Cerebellar cortex (tissue), 1 donor: ENCODE data around the gene POLD4.

Experiments used
- DNase-seq: peaks from one replicate; pipeline ENCODE4 v3.0.0-alpha.2; 2015; ENCODE audit warnings: low spot score

POLD4 gene

DNA sequence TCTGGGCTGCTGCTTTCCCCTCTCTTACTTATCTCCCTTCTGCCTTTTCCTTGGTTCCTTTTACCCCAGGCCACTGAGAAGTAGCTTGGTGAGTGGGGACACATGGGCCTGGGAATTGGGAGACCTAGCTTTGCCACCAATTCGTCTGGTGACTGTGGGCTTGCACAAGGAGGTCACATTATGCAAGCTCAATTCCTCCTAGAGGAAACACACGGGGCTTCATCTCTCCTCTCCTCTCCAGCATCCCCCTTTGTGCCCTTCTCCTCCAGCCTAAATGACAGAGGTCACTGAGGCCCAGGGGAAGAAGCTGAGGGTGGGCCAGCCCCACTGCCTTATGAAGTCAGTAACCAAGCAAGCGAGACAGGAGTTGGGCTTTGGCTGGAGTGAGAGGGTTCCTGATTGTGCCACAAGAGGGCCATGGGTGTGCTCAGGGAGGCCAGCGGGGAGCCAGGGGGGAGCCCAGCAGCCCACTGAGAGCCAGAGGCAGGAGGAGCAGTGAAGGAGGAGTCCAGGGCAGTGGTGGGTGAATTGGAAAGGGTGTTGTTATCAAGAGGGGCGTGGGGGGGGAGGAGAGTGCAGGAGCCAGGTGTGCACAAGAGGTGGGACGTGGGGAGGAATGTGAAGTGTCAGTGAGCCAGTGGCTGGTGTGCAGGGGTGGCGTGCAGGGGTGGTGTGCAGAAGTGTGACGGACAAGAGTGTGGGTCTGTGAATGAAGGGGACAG is 18.0 kb upstream of the POLD4 start:
- DNase-seq: peak; percentile 54

DNA sequence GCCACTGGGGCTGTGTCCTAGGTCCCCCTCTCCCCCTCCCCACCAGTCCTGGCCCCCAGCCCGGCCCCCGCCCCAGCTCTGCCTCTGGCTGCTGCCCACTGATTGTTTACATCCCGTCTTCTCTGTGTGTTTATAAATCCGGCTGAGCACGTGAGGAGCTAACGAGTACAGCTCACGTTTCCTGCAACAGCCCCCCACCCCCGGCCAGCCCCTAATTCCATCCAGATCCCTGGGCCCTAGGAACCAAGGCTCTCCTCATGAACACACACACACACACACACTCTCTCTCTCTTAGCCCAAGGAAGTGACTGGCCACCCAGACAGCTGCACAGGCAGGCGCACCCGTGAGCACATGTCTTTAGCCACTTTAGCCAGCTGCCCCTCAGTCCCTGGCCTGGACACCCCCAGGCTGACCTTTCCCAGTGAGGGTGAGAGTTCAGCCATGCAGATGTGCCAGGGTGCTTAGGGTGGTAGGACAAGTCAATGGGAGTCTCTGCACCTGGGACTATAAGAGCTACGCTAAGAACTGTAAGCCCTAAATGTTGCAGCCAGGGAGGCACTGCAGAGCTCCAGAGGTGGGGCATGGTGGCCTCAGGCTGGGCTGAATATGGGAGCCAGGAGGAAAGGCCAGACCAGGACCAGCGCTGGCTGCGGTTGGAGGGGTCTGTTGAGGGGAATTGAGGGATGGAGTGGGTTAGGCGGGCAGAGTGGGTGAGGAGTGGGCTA is 17.2 kb upstream of the POLD4 start:
- DNase-seq: no peak

DNA sequence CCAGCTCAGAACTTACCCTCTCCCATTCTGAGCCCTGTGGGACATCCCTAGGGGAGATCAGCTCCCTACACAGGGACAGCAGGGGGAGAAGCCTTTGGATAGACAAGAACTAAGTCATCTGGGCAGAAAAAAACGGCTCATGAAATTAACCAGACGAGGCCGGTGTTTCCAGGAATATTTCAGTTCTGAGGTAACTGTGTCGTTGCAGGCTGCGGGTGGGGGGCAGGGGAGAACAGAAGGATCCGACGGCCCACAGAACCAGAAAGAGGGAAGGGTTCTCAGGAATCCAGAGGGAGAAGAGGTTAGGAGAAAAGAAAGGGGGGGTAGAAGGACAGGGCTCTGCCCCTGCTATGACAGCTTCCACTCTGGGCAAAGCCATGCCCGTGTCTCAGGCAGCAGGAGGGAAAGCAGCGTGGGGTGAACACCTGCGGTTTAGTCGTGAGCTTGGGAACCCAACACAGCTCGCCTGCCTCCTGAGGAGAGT is 16.5 kb upstream of the POLD4 start:
- DNase-seq: no peak

DNA sequence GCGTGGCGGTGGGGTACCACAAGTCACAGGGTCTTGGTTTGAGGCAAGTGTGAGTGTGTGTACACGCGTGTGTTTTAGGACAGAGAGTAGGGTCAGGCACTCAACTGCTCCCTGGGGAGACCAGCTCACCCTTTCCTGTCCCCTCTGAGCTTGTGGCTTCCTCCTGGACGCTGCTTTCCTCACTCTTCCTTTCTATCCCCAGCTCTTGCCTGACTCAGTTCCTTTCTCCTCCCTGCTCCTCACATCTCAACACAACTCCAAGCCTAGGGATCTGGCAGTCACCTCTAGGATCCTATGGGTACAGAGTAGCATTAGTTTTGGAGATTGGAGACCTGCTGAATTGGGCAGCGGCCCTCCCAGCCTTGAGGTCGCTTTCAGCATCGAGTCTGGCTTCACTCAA is 15.9 kb upstream of the POLD4 start:
- DNase-seq: no peak

DNA sequence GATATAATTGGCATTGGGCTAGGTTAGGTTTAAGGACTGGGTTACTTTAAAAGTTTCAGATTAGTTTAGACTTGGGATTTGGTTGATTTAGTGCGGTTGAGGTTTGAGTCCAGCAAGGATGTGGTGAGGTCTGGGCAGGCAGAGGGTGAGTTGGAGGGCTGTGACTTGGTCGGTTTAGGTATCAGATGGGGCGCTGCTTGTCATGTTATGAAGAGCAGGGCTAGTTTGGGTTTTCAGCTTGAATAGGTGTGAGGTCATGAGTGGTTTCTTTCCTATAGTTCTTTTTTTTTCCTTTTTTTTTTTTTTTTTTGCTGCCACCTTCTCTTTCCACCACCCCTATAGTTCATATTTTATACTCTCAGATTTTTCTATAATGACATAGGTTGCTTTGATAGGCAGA is 15.3 kb upstream of the POLD4 start:
- DNase-seq: no peak

DNA sequence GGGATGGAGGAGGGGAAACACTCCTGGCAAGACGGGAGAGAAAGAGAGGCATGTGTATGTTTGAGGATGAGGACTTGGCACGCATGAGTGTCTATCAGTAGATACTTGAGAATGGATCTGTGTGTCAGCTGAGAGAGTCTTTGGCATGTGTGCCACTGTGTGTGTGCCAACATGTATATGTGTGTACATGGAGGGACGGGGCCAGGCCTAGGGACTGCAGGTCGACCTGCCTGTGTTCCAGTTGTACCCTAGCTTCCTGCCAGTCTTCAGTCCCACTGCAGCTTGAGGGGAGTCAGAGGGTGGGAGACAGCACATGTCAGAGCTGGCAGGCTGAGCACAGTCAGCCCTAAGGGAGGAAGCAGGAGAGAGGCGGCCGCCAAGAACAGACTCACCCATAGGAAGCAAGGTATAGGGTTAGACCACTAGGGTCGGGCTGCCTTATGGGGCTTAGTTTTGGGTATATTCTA is 14.4 kb upstream of the POLD4 start:
- no peak for DNase-seq

DNA sequence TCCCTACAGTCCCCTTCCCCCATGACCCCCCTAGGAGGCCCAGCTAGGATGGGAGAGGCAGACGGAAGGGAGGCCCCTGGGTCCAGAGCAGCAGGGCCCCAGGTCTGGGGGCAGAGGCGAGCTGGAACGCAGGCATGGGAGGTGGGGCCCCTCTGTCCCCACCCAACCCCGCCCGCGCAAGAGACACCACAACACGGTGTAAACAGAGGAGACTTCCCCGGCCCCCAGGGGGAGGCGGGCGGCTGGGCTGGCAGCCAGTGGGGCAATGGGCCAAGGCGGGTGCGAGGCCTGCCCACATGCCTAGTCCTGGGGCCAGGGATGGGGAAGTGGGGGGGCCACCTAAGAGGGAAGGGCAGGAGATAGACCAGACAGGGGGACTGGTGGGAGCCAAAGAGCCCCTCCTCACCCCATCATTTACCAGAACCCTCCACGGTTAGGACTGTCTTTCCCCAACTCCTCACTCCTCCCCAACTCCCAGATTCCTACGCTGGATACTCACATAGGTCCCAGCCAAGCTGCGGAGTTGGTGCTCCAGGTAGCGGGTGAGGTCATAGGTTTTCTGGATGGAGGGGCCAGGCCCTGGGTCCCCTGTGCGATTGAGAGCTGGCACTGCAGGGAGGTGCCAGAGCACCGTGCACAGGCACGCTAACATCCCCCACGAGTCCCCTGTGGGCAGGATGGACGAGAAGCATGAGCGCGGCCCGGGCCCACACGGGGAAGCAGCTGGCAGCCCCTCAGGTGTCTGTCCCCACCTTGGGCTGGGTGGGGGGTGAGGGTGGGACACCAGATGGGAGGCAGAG is 13.8 kb upstream of the POLD4 start:
- DNase-seq: no peak

DNA sequence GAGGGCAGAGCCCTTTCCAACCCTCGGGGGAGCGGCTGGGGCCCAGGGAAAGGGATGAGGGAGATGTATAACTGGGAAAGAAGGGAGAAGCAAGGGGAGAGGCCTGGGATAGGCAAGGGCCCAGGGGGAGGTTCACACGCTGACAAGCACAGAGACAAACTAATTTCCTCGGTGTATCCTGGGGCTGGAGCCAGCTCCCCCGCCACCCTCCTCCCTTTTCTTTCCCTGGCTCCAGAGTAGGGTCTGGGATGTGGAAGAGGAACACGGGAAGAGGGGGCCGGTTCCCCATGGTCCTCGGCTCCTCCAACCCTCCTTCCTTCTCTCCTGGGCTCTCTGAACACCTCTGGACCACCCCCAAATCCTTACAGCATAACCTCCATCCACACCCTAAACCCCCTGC is 13.2 kb upstream of the POLD4 start:
- no peak for DNase-seq

DNA sequence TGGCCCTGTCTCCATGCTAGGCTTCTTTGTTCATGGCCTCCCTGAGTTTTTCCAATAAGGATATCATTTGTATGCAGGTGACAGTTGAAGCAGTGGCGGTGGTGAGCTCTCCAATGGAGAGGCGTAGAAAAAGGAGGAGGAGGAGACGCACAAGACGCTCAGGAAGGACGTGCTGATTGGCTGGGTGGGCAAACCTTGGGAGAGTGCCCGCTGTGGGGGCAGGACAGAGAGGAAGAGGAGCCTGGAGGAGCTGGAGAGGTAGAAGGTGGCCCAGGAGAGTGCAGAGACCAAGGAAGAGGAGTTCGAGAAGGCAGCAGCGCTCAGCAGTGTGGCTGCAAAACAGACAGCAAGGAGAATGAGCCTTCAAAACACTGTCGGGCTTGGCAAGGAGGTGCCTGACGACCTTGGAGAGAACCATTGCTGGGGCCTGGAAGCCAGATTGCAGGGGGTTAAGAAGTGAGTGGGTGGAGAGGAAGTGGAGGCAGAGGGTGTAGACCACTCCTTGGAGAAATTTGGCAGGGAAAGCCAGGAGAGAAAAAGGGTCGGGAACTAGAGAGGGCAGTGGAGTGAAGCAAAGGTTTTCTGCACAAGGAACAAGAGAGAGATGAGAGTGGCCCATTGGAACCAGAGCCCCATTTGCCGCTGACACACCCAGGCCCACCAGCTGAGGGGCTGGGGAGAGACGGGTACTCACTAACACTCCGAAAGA is 12.5 kb upstream of the POLD4 start:
- DNase-seq: no peak

DNA sequence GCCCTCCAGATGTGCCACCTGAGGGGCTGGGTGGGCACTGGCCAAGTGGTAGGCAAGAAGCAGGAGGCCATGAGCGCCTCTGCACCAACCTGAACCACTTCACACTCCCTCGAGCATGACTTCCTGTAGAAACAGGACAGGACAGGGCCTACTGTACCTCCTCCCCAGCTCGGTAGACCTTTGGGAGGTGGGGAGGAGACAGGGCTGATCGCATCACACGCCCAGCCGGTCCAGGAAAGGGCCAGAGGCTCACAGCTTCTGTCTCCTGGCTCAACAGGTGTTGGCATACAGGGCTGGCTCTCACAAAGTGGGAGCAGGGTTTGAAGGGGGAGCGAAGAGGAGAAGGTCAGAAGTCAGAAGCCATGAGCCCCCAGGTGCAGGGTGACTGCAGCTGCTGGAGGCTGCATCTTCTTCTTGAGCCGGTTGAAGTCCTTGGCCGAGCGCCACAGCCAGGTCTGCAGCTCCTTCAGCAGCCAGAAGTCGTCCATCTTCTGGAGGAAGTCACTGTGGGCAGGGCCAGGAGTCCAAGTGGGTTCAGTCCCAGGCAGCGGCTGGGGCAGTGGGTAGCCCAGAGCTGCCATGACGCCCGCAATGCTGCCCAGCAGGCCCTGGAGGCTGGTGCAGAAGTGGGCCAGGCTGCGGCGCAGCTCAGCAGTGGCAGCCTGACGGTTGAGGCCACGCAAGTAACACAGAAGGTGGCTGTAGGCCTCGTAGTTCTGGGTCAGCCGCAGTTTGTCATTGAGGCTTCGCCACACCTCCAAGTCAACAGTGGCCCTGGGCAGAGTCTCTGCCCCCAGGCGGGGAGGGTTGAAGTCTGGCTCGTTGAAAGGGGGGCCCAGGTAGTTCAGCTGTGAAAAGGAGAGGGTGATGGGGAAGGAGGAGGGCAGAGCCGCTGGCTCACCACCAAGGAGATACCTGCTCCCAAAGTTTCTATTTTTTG is 11.7 kb upstream of the POLD4 start:
- DNase-seq: no peak

DNA sequence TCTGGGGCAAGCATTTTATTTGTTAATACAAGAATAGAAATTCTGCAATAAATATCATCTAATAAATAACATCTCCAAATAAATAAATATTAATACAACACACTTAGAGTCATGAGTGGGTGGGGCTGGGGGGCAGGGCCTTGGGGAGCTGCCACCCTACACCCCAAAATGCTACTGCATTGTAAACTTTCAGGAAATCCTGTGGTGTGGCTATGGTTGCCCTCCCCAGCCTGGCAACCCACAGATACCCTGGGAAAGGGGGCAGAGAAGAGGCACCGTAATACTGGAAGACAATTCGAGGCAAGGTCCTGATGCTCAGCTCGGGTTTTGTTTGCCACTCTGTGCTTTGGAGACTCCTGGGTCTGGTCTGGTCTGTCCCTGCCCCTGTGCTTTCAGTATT is 10.8 kb upstream of the POLD4 start:
- no peak for DNase-seq

DNA sequence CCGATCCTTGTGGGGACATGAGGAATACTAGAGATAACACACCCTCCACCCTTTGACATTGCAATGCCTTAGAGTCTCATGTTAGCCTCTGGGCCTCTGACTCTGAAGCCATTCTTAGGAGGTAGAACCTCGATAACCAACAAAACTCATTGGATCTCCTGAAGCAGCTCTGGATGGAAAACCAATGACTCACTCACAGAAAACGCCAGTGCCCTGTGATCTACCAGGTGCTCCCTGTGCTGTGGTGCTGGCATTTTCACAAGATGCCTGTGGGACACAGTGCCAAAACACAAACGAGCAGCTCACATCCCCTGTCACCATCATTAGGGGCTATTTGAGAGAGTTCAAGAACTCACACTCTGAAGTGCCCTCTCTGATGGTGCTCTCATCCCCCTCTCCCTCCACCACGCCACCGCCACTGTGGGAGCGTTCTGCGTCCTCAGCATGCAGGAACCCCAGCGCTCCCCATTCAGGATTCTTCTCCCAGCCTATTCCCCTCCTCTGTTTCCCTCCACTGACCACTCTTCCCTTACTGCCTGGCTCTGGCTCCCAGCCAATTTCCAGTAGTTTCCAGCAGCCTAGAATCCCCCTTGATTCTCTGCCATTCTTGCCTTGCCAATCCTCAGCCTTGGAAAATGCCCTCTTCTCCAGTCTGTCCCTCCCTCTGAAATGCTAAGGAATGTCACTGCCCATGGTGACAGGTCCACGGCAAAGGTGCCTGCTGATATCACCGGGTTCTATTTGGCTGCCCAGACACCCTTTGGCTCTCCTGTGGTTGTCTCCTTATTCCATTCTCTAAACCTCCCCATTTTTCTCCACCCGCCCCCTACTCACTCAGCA is 4.7 kb upstream of the POLD4 start:
- no peak for DNase-seq

DNA sequence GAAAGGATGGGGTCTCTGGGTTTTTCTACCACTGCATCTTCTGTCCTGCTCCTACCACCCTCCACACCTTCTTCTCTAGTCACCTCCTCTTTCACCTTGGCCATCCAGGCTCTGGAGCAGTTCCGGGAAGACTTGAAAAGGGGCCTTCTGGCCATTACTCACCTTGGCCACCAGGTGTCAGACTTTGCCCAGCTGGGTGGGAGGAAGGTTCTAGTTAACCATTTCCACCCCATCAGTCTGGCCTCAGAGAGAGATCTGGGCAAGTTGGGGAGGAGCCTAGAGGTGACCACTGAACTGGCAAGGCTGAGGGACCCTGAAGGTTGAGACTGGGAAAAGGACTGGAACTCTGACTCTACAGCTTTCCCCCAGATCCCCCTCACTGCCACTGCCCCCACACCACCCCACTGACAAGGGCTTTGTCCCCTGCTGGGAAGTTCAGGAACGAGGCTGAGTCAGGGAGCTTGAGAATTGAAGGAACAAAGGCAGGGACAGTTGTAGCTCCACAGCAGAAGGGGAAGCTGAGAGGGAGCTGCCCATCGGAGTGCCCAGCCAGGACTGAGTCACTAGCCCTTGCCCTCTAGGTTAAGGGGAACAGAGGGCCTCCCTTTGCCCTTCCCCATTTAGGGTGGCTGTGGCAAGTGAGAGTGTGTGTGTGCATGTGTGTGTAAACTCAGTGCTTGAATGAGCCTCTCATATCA is 3.7 kb upstream of the POLD4 start:
- DNase-seq: peak; percentile 86

DNA sequence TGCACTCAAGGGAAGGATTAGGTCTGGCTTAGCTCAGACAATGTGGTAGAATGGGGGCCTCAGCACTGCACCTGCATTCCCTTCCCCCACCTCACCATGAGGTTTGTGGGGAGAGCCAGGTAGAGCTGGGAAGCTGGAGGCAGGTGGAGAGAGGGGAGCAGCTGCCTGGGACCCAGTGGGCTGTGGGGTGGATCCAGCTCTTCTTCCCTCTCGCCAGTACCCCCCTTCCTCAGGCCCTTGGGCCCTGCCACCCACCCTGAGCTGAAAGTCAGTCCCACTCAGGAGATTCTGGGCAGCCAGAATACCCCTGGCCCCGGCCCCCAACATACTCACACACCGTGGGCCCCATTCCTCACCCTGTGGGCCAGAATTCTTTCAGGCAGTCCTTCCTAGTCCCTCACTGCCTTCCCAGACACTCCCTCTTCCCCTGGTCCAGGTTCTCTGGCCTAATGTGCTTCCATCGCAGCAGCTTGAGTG is 3.1 kb upstream of the POLD4 start:
- no peak for DNase-seq

DNA sequence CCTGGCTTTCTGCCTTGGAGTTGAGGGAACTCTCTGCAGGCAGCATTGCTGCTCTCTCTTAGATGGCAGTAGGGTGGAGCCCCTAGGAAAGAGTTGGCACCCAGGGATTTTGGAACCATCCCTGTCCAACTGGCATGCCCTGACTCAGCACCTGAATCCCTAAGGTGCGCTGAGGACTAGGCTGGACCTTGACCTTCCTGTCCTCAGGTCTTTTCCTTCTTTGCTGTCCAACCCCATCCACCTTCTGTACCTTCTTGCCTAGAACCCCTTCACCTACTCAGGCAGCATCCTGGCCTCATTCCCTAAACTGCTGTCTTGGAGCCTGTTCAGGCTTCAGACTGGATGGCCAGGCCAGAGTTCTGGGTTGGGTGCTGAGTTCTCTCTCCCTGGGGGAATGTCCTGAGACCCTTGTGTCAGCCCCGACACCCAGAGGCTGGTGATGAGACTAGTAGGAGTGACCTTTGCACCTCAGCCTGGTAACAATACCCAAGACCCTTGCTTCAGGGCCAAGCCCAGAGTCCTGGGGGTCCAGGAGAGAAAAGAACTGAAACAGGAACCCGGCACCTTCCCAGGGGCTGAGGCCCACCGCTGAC is 2.5 kb upstream of the POLD4 start:
- no peak for DNase-seq

DNA sequence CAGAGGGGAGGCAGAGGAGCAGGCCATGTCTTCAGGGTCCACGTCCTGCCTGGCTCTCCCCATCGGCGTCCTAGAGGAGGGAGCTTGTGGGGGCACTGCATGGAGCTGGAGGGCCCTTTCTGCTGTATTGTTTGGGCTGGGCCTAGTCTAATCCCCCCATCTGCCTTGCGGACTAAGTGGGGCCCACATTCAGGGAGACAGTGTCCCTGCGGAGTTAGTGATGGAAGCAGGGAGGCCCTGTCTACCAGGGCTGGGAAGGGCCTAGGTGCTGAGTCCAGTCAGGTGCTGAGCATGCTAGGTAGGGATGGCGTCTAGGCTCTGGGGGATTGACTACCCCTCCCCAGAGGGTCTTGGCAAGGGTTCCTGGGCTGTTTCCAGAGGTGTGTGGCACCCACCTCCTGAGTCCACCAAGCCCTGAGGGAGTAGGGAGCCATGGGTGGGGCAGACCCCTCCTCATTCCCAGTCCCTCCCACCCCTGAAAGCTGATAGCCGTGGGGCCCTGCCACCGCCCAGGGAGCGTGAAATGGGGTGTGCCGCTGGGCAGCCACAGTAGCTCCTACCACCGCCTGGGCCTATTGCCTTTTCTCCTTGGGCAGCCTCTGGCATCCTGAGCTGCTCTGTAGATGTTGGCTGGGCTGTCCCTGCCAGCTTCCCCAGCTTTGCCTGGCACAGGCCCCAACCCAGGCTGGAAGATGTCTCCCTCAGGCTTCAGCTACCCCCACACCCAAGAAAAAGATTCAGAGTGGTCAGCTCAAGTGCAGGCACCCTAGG is 1.9 kb upstream of the POLD4 start:
- DNase-seq: no peak

DNA sequence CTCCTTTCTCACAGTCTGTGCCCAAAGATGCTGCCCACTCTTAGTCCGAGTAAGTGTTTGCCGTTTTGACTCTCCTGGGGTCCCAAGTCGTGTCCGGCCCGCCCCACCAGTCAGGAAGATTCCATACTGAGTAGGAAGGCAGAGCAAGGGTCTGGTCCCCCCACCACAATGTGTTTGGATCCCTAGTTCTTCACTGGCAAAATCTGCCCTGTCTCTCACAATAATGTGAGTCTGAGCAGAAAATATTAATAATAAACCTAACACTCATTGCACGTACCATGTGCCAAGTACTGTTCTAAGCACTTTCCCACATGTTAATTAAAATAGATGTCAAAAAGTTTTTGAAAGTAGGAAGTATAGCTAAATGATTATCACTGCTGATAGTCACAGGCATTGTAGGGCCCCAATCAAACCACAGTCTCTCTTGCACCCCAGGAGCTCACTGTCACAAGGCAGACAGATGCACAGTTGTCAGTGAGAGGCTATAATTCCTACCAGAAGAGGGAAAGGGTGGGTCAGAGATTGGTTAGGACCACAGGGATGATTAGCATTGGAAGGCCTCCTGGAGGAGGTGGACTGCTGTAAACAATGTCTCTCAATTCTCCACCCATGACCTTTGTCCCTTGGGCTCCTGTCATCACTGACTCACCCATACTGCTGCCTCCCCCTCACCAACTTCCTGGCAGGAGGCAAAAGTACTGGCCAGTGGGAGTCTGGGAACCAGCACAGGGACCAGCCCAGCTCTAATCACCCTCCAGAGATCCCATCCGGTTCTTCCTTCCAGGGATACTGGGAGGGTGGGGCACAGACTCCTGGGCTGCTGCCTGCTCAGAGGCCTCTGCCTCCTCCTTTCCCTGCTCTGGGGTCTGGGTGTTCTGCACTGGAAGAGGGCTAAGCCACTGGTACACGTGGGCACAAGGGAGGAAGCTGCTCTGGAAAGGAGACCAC is 1.0 kb upstream of the POLD4 start:
- DNase-seq: peak; percentile 26
